K562 (cell line): Measurements from ENCODE around the gene SLAMF9. TPM values are rescaled to one million over a fixed set of nuclear protein-coding genes. Genes with fewer than 3 reads are reported as not detected.

Experiments
- BCOR ChIP-seq: fragments of 450-650 bp; IDR thresholded peaks from 2 replicates; pipeline ENCODE4 v1.6.1; 2016
- CCNT2 ChIP-seq: IDR thresholded peaks from 2 replicates; pipeline ENCODE4 v1.6.1; 2011; ENCODE audit warnings: borderline replicate concordance, low read depth, mild to moderate bottlenecking, moderate library complexity, mixed read lengths, low read length; ENCODE audit not compliant: insufficient read length; ENCODE audit errors: extremely low read depth
- CREM ChIP-seq: IDR thresholded peaks from 2 replicates; pipeline ENCODE4 v1.6.1; 2014; ENCODE audit warnings: antibody characterized with exemption, low read depth
- GABPB1 ChIP-seq: sonication (generic); formaldehyde crosslinking; IDR thresholded peaks from 2 replicates; pipeline ENCODE4 v1.8.0; 2022; ENCODE audit warnings: mild to moderate bottlenecking, missing genetic modification reagents
- JUND ChIP-seq, 2 experiments: IDR thresholded peaks; 2 replicates in 1 of 2; 3 replicates in 1 of 2; pipeline ENCODE4 v1.6.1; 2011; ENCODE audit warnings: borderline replicate concordance in 2 of 2, low read depth in 2 of 2, low read length in 2 of 2, improper control_type of control experiment in 1 of 2, missing biosample characterization in 1 of 2, missing genetic modification characterization in 1 of 2, missing genetic modification reagents in 1 of 2
- MAZ ChIP-seq, 2 experiments: fragments of 450-650 bp in 1 of 2; sonication (generic) in 1 of 2; formaldehyde crosslinking; IDR thresholded peaks in 1 of 2; conservative IDR thresholded peaks in 1 of 2; 2 replicates each; pipeline versions ENCODE4 v1.4.0 to v1.5.0; 2020; ENCODE audit warnings: mild to moderate bottlenecking in 1 of 2, missing genetic modification reagents in 1 of 2
- MTF1 ChIP-seq: fragments of 250-450 bp; sonication (Bioruptor Pico); IDR thresholded peaks from 2 replicates; pipeline ENCODE4 v1.9.0; 2021; ENCODE audit warnings: moderate library complexity, mild to moderate bottlenecking, inconsistent platforms, borderline replicate concordance
- PHF21A ChIP-seq: fragments of 450-650 bp; IDR thresholded peaks from 2 replicates; pipeline ENCODE4 v1.6.1; 2017; ENCODE audit warnings: low read depth, borderline replicate concordance
- SMAD1 ChIP-seq: fragments of 150-350 bp; IDR thresholded peaks from 2 replicates; pipeline ENCODE4 v1.6.1; 2014; ENCODE audit warnings: low read length, low read depth; ENCODE audit not compliant: partially characterized antibody
- TAF9B ChIP-seq: fragments of 450-650 bp; IDR thresholded peaks from 2 replicates; pipeline ENCODE4 v1.6.1; 2018; ENCODE audit warnings: mild to moderate bottlenecking; ENCODE audit not compliant: partially characterized antibody
- TEAD1 ChIP-seq, 2 experiments: fragments of 450-650 bp in 1 of 2; sonication (generic) in 1 of 2; formaldehyde crosslinking; IDR thresholded peaks; 2 replicates each; pipeline versions ENCODE4 v1.4.0 to v1.8.0; 2020 to 2022; ENCODE audit warnings: mild to moderate bottlenecking in 2 of 2, missing genetic modification reagents in 1 of 2
- ZNF436 ChIP-seq: fragments of 250-450, 450-650 bp; sonication (Bioruptor Pico); formaldehyde crosslinking; IDR thresholded peaks from 2 replicates; pipeline ENCODE4 v1.7.0; 2020; ENCODE audit warnings: mild to moderate bottlenecking
- ZNF589 ChIP-seq: fragments of 200-800 bp; sonication (Bioruptor generic); IDR thresholded peaks from 2 replicates; pipeline ENCODE4 v1.6.1; 2016; ENCODE audit warnings: low read depth, missing genetic modification characterization, missing compliant biosample characterization
- polyA plus RNA-seq, 8 experiments: library from polyadenylated mRNA; depleted of rRNA in 4 of 8; stranded (reverse) in 5 of 8; unstranded in 3 of 8; fragments of >200 nt; fragmentation: Nextera tagmentation in 2 of 8; fragmentation: Illumina TruSeq in 1 of 8; extraction: Ambion mirVana in 2 of 8; extraction: Trizol in 1 of 8; gene quantifications; 2 replicates each; pipeline versions ENCODE4 v1.2.1 to v1.2.3, GENCODE V29; 2011 to 2014; ENCODE audit warnings: inconsistent platforms in 1 of 8, missing spikeins in 1 of 8
- total RNA-seq, 7 experiments: library from RNA; depleted of rRNA in 6 of 7; stranded (reverse); fragments of >200 nt in 6 of 7; fragmentation: Illumina TruSeq in 2 of 7; extraction: Trizol in 2 of 7; gene quantifications; 2 replicates each; pipeline versions ENCODE4 v1.2.1 to v1.2.3, GENCODE V29; 2011 to 2021; ENCODE audit warnings: low replicate concordance in 1 of 7
- TF ChIP-seq, protein P1 (sequence below): fragments of 450-650 bp; IDR thresholded peaks from 2 replicates; pipeline ENCODE4 v1.6.1; 2016; ENCODE audit warnings: mild to moderate bottlenecking, moderate library complexity

The SLAMF9 gene
- total and polyA plus RNA-seq, 9 of the 15 experiments (the other 6 are each of a cell fraction or from before 2014, with no cell fraction given): 0.13 to 0.21 TPM; not detected in 7

DNA sequence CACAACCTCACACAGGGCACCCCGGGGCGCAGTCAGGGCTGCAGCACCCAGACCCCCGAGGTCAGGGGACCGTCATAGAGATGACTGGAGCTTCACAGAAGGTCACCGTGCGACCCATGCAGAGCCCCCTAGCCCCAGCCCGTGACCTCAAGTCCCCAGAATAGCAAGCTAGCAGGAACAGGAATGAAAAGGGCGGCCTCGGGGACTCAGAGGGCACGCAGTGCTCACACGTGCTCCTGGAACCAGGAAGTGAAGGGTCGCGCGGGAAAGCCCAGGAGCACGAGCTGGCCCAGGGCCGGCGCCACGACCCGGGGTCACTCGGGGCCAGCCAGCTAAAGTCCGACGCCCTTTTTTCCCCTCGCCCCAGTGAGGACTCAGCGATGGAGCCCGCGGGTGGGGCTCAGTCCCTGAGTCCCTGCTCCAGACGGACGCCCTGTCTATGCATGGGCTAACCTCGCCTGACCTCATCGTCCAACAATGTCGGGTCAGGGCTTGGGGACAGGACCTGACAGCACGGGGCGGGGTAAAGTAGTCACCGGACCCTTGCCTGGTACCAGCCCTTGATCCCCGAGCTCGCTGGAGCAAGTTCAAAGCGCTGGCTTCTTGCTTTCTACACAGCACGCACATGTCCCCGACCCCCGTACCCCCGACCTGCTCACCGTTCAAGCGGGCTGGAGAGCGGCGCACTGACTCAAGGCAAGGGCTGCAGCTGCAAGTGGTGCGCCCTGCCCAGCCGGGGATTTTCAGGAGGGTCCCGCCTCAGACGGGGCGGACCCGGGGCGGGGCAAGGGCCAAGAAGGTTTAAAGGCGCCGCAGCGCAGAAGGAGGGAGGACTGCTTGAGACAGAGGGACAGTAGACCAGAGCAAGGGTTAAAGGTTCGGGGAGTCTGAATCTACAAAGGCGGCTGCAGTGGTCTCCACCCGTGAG is 29.0 kb downstream of the SLAMF9 start, which contains the start of gene TAGLN2 (continued):
- TF ChIP-seq TEAD1 (CRISPR knock-in tag; IDR thresholded peaks at IDR 0.05) (peak; percentile 49 to 90; a peak in 3 of 4 replicates), CCNT2 (peak; percentile 17), CREM (0 out of 2 replicates have a peak, but pooled peaks have one; percentile 4), TAF9B (peak; percentile 90), MTF1 (CRISPR knock-in tag) (no peak), PHF21A (no peak), JUND (IDR thresholded peaks at IDR 0.05; ENCODE audit: borderline replicate concordance, low read depth, low read length) (peak; percentile 17), JUND (tag; IDR thresholded peaks at IDR 0.05; ENCODE audit: borderline replicate concordance, low read depth, low read length) (no peak; the same call in 2 of the 3 replicates), BCOR (no peak), ZNF436 (CRISPR knock-in tag) (no peak), GABPB1 (CRISPR knock-in tag) (peak; percentile 56), ZNF589 (CRISPR knock-in tag) (peak; percentile 69; the same call in 1 of the 2 replicates), MAZ (CRISPR knock-in tag; conservative IDR thresholded peaks at IDR 0.05 in 1 of 2, IDR thresholded peaks at IDR 0.05 in 1 of 2) (0 out of 4 replicates have a peak, but pooled peaks of 1 of the 2 experiments have one; percentile 20), SMAD1 (peak; percentile 70)
- TF ChIP-seq, protein P1, sequence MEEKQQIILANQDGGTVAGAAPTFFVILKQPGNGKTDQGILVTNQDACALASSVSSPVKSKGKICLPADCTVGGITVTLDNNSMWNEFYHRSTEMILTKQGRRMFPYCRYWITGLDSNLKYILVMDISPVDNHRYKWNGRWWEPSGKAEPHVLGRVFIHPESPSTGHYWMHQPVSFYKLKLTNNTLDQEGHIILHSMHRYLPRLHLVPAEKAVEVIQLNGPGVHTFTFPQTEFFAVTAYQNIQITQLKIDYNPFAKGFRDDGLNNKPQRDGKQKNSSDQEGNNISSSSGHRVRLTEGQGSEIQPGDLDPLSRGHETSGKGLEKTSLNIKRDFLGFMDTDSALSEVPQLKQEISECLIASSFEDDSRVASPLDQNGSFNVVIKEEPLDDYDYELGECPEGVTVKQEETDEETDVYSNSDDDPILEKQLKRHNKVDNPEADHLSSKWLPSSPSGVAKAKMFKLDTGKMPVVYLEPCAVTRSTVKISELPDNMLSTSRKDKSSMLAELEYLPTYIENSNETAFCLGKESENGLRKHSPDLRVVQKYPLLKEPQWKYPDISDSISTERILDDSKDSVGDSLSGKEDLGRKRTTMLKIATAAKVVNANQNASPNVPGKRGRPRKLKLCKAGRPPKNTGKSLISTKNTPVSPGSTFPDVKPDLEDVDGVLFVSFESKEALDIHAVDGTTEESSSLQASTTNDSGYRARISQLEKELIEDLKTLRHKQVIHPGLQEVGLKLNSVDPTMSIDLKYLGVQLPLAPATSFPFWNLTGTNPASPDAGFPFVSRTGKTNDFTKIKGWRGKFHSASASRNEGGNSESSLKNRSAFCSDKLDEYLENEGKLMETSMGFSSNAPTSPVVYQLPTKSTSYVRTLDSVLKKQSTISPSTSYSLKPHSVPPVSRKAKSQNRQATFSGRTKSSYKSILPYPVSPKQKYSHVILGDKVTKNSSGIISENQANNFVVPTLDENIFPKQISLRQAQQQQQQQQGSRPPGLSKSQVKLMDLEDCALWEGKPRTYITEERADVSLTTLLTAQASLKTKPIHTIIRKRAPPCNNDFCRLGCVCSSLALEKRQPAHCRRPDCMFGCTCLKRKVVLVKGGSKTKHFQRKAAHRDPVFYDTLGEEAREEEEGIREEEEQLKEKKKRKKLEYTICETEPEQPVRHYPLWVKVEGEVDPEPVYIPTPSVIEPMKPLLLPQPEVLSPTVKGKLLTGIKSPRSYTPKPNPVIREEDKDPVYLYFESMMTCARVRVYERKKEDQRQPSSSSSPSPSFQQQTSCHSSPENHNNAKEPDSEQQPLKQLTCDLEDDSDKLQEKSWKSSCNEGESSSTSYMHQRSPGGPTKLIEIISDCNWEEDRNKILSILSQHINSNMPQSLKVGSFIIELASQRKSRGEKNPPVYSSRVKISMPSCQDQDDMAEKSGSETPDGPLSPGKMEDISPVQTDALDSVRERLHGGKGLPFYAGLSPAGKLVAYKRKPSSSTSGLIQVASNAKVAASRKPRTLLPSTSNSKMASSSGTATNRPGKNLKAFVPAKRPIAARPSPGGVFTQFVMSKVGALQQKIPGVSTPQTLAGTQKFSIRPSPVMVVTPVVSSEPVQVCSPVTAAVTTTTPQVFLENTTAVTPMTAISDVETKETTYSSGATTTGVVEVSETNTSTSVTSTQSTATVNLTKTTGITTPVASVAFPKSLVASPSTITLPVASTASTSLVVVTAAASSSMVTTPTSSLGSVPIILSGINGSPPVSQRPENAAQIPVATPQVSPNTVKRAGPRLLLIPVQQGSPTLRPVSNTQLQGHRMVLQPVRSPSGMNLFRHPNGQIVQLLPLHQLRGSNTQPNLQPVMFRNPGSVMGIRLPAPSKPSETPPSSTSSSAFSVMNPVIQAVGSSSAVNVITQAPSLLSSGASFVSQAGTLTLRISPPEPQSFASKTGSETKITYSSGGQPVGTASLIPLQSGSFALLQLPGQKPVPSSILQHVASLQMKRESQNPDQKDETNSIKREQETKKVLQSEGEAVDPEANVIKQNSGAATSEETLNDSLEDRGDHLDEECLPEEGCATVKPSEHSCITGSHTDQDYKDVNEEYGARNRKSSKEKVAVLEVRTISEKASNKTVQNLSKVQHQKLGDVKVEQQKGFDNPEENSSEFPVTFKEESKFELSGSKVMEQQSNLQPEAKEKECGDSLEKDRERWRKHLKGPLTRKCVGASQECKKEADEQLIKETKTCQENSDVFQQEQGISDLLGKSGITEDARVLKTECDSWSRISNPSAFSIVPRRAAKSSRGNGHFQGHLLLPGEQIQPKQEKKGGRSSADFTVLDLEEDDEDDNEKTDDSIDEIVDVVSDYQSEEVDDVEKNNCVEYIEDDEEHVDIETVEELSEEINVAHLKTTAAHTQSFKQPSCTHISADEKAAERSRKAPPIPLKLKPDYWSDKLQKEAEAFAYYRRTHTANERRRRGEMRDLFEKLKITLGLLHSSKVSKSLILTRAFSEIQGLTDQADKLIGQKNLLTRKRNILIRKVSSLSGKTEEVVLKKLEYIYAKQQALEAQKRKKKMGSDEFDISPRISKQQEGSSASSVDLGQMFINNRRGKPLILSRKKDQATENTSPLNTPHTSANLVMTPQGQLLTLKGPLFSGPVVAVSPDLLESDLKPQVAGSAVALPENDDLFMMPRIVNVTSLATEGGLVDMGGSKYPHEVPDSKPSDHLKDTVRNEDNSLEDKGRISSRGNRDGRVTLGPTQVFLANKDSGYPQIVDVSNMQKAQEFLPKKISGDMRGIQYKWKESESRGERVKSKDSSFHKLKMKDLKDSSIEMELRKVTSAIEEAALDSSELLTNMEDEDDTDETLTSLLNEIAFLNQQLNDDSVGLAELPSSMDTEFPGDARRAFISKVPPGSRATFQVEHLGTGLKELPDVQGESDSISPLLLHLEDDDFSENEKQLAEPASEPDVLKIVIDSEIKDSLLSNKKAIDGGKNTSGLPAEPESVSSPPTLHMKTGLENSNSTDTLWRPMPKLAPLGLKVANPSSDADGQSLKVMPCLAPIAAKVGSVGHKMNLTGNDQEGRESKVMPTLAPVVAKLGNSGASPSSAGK: peak; percentile 94
